HG03045 (cell line): ENCODE data around the gene TADA2B.

ENCODE experiments used
- ATAC-seq: cut with Tn5 transposase; IDR thresholded peaks from one replicate; pipeline ENCODE4 v1.9.1; 2021; ENCODE audit warnings: mild to moderate bottlenecking, moderate library complexity; ENCODE audit not compliant: unreplicated experiment

The TADA2B gene

DNA sequence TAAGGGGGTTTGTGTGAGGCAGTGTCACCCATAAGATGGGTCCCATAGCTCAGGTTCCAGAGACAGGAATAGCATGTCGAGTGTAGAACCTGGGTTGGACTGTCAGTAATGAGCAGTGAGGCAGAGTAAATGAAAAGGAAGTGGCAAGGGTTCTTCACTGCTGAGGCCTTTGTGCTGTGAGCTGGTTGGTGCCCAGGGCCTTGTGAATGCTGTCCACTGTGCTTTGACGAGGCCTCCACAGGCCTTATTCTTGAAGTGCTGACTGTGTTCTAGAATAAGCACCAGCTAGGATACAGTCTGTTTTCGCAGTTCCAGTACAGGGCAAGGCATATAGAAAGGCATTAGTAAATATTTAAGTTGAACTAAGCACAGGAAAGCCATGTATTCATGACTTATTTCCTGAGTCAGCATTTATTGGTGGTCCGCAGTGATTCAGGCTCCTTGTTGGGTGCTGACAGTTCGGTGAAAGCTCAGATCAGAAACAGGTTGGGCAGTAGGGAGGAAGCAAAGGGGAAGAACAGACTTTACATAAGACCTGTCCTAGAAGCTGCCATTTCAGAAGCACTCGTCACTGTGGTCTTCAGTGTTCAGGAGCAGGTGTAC, 25.6 kb upstream of the TADA2B start:
- ATAC-seq, result no peak

GRCh38 chr4:7018281-7018680, 24.9 kb upstream of the TADA2B start:
- no peak for ATAC-seq

GRCh38 chr4:7019367-7019766, 23.8 kb upstream of the TADA2B start:
- ATAC-seq, result no peak

GRCh38 chr4:7020290-7020689, 22.9 kb upstream of the TADA2B start:
- ATAC-seq, result no peak

GRCh38 chr4:7020856-7021255, 22.3 kb upstream of the TADA2B start:
- no peak for ATAC-seq

DNA sequence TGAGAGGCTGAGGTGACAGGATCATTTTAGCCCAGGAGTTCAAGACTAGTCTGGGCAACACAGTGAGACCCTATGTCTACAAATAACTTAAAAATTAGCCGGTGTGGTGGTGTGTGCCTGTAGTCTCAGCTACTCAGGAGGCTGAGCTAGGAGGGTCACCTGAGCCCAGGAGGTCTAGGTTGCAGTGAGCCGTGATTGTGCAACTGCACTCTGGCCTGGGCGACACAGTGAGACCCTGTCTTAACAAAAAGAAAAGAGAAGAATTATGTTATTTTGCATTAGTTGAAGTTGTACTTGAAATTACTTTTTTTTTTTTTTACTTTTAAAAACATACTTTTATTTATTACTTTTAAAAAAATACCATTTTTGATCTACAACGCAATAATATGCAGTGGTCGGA, 21.8 kb upstream of the TADA2B start:
- ATAC-seq, result no peak

DNA sequence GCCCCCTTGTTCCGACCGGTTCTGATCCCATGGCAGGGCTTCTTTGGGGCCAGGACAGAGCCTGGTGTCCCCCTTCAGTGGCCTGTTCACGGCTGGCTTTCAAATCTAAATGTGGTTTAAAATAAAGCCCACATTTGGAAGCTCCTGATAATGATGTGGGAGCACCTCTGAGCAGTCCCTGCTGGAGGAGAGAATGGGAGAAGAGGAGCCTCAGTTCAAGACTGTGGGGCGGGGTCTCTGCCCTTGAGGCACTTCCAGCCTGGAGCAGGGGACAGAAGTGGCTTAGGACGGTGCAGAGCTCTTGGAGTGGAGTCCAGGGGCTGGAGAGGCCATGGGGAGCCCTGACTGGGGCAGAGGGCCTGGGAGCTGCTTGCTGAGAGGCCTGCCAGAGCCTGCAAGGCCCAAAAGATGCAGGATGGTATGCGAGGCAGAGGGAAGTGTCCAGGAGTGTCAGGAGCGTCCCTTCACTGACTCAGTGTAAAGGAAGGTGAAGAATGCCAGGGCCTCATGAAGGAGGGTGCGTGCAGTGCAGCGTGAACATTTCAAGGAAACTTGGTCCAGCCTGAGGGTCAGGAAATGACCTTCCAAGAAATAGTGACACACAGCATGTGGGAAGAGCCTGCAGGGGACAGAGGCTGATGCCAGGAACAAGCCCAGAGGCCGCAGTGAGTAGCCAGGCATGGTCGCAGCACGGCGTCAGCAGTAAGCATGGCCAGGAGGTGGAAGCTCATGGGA, 21.1 kb upstream of the TADA2B start:
- no peak for ATAC-seq

DNA sequence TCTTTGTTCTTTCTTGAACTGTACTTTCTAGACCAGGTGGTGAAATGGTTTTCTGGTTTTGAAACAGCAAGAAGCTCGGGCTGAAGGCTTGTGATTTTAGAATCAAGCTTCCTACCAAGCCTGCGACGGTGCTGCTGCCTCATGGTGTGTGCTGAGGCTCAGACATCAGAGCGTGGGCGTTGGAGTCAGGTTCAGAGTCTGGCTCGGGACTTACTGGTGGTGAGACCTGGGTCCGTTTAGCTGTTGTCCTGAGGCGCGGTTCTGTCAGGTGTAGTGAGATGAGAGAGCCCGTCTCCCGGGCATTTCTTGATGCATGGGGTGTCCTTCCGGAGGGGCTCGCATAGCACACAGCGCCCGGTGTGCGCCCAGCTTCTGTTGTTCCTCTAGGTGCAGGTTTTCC, 19.7 kb upstream of the TADA2B start:
- no peak for ATAC-seq

- ATAC-seq, result no peak
These were observed 19.3 kb upstream of the TADA2B start for GRCh38 chr4:7023901-7024300.

DNA sequence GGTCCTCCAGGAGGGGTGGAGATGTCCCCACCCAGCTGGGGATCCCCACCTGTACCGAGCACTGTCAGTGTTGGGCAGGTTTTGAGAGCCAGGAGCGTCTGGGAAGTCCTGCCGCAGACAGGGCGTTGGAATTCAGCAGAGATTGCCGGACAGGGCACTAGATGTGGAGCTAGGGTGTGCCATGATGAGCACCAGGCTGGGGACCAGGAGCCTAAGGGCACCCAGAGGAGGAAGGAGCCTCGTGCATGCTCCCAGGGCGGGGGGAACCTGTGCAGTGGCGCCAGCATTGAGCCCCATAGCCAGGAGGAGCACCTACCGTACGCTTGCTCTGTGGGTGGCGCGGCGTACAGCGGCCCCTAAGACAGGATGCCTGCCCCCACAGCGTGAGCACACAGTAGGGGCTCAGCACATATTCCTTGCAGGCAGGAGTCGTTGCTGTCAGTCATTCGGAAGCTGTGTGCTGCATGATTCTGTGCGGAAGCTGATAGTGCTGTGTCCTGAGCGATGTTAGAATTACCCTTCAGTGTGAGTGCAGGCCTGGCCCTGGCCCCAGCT, 18.8 kb upstream of the TADA2B start:
- no peak for ATAC-seq

- ATAC-seq, result no peak
These were observed 18.1 kb upstream of the TADA2B start for GRCh38 chr4:7025040-7025602.

DNA sequence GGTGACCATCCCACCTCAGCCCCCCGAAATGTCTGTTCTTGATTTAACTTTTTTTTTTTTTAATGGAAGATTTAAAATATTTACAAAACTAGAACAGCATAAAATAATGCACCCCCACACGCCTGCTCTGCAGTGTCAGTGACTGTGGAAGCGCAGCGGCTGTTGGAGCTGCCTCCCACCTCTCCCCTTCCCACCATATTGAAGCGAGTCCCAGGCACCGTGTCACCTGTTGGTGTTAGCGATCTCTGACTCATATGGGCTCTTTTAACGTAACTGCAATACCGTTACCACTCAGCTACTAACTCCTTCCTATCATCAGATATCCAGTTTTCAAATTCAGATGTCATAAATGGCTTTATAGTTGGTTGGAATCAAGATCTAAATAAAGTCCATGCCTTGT, 17.1 kb upstream of the TADA2B start:
- ATAC-seq, result no peak

GRCh38 chr4:7027284-7027683, 15.9 kb upstream of the TADA2B start:
- no peak for ATAC-seq

DNA sequence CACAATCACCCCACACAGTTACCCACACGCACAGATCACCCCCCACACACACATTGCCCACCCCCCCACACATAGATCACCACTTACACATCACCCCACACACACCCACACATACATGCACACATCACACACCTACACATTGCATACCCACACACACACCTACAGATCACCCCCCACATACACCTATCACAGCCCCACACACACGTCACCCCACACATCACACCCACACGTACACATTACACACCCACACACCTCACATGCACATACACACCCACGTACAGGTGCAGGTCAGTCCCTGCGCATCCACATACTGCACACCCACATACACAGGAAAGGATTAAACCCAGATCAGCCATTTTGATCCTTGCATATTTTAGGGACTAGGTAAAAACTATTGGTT, 15.3 kb upstream of the TADA2B start:
- ATAC-seq, result no peak

DNA sequence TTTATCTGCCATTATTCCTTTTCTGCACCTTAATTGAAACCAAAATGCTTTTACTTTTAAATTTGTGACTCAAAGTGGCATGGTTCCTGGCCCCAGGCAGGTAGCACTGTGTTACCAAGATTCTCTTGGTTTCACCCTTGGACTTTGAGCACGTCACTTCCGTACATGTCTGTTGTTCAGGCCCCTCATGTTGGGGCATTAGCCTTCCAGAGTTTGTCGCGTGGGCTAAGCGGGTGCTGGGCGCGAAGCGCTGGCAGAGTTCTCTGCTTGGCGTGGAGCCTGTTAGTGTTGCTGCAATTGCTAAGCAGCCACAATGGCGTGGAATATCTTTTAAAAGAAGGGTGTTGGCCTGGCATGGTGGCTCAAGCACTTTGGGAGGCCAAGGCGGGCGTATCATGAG, 14.0 kb upstream of the TADA2B start:
- ATAC-seq, result no peak

DNA sequence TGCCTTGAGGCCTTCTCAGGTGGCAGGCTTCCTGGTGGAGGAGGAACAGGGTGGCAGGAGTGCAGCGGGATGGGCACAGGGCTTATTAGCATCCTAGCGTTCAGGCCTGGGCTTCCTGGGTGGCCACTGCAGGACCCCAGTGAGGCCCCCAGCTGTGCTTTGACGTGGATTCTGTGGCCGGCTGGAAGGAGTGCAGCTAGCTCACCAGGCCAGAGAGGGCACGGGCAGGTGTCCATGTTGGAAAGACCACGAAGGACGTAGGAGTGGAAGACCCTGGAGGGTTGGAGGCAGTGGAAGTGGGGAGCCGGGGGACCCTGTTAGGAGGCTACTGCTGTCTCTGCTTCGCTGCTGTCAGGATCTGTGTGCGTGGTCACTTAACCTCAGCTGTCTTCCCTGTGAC, 13.3 kb upstream of the TADA2B start:
- ATAC-seq, result no peak

DNA sequence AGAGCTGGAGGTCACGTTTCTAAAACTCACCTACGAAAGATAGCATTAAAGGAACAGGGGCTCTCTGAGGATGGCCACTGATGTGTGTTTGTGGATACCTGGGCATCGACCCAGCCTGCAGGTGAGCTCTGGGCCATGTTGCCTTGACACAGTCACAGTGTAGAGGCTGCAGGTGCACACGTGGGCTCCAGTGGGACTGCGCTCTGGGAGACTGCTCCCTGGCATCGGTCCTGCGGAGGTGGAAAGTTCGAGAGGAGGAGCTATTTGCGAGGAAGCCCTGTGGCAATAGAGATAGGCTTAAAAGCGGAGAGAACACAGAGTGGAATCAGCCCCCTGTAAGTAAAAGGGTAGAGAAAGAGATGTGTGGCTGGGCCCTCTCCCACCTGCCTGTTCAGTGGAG, 12.3 kb upstream of the TADA2B start:
- no peak for ATAC-seq

- no peak for ATAC-seq
These were observed 11.4 kb upstream of the TADA2B start for GRCh38 chr4:7031558-7032449.

DNA sequence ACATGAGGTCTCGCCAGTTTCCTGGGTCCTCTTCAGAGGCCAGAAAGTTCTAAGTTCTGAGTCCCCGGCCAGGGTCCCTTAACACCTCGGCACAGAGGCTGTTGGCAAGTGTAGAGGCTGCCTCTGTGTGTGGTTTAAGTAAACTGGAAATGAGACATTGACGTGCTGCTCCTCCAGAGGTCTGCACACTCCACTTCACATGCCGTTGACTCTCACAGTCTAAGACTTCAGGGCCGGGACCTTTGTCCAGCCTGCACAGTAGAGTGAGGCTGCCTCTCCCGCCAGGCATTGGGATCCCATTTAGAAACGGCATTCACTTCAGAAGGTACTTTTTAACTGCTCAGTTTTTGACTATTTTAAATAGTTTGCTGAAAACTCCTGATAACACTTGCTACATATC, 10.6 kb upstream of the TADA2B start:
- no peak for ATAC-seq

GRCh38 chr4:7034262-7035081, 8.7 kb upstream of the TADA2B start:
- no peak for ATAC-seq
